Right cardiac atrium (tissue), 5 donors: ENCODE results near the gene CERS5. TPM values are rescaled to one million over a fixed set of nuclear protein-coding genes. Genes with fewer than 3 reads are reported as not detected.

Experiments
- ATAC-seq, 2 donors: fragments of 200-7000 bp; cut with Tn5 transposase; one replicate each; pipeline versions ENCODE4 v1.8.0 to v1.9.1; 2020; ENCODE audit warnings: moderate library complexity in 2 of 2, mild to moderate bottlenecking in 1 of 2
- DNase-seq, 3 donors: peaks; one replicate each; pipeline ENCODE4 v3.0.0-alpha.2; 2020
- H3K27ac ChIP-seq: one replicate; pipeline ENCODE4 v1.5.1; 2013; ENCODE audit warnings: mild to moderate bottlenecking, low read length, control low read depth, moderate library complexity
- H3K27me3 ChIP-seq: one replicate; pipeline ENCODE4 v1.6.1; 2013; ENCODE audit not compliant: control insufficient read depth, insufficient read depth
- H3K4me1 ChIP-seq: one replicate; pipeline ENCODE4 v1.6.1; 2013; ENCODE audit warnings: low read length; ENCODE audit not compliant: control insufficient read depth, insufficient read depth
- H3K4me3 ChIP-seq: one replicate; pipeline ENCODE4 v1.5.1; 2013; ENCODE audit warnings: low read length, control low read depth
- H3K9me3 ChIP-seq: one replicate; pipeline ENCODE4 v1.6.1; 2013; ENCODE audit warnings: low read length; ENCODE audit not compliant: control insufficient read depth
- WGBS: extraction: QIAGEN DNeasy Blood & Tissue Kit; methylation state at CpG from one replicate; pipeline ENCODE4 v1.1.7; 2013; 5-methylcytosine and 5-hydroxymethylcytosine counted together
- intact Hi-C, 4 donors: fragments of 100-400 bp; cut with DNase I; formaldehyde crosslinking; loops; one replicate each; pipeline versions ENCODE4 v1.11.0 to v1.14.0; 2022 to 2023
- polyA plus RNA-seq: library from polyadenylated mRNA; stranded (reverse); fragments of 200-250 nt; gene quantifications from one replicate; pipeline ENCODE4 v1.2.3, GENCODE V29; 2013
- total RNA-seq, 4 donors: library from RNA; stranded (reverse); fragmentation: NEBNext Ultra II Directional; extraction: Animal tissue kit (Norgen Biotek cat#: 25700); gene quantifications; one replicate each; pipeline ENCODE4 v1.2.1, GENCODE V29; 2021
- donor health status: healthy with polysubstance abuse.
- donor health status: DM: no; HTN: yes; CAD: no.
- donor health status: DM: no; HTN: no; CAD: no.
- donor health status: DM: no; HTN: yes; CAD: no; lungs with severe emphysema.
- donor health status: DM: yes; HTN: yes; CAD: no.

The CERS5 gene
- total and polyA plus RNA-seq, 5 donors = 14.0 to 18.8 (median 16.8) TPM

DNA sequence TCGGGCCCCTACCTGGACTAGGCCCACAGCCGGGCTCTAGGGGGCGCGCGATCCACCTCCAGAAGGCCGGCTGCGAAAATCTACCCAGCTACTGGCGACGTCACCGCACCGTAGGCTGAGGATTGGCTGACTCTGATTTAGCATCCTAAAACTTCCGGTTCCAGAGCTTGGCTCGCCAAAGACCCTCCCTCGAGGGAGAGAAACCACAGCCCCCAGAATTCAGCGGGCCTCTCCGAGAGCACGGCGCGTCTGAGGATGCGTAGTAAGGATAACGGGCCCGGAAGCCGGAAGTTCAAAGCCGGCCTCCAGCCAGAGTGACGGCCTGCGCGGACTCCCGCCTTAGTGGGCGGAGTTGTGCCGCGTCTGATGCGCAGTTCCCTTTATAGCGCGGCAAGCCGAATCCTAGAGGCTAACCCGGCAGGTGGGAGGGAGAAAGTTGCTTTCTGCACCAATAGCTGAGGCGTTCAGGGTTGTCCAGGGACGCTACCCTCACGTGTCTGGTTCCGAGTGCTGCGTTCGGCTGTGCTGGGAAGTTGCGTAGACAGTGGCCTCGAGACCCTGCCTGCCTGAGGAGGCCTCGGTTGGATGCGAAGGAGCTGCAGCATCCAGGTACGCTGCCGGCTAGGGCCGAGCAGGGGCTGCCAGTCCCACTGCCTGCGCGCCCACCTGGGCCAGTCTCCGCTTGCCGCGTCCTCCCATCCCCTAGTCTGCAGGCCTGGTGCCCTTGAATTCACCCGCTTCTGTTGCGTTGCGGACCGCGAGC lies 55.3 kb downstream of the CERS5 start, which contains the start of gene COX14:
TSS of gene COX14 (plus strand) at position 544 of the 763 bp plus-strand sequence. CDS start 7,808 bp downstream, outside the sequence.
- intact Hi-C loops = loop anchor here in 1 of 4 donors (10.0 kb wide), 1 partner anchor 53 kb away; the partner anchor contains the start of gene CERS5
- peaks cover 2% of the 10 kb centered on the region for H3K4me1 ChIP-seq
- H3K9me3 ChIP-seq = no peaks in the 10 kb centered on the region
- peak within 1 kb of the TSS; percentile 94 for H3K27ac ChIP-seq
- peak; percentile 93 for ATAC-seq
- peak within 1 kb of the TSS; percentile 73 for H3K4me3 ChIP-seq
- H3K27me3 ChIP-seq = no peaks in the 10 kb centered on the region
- under 1% methylated on average over 59 of the region's 59 CpGs for WGBS
- DNase-seq = peak; percentile 99

DNA sequence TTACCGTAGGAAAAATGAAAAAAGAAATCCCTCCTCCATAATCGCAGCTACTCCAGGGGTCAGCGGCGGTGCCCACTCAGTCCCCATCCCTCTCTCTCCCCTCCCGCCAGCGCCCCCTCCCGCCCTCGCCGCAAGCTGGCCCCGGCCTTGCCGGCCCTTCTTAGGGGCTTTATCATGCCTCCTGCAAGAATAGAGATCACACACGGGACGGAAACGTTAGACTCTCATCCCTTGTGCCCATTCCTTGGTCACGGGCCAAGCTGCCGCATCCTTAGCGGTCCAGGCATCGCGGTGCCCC lies 55.8 kb downstream of the CERS5 start:
- Histone ChIP-seq H3K4me3 (peak overlapping the region; percentile 9), H3K27ac (peak overlapping the region; percentile 94), H3K27me3 (no peaks in the 10 kb centered on the region), H3K4me1 (peaks cover 2% of the 10 kb centered on the region), H3K9me3 (no peaks in the 10 kb centered on the region)
- ATAC-seq (peak; percentile 2 to 3), DNase-seq (no peak)
- WGBS = 6% methylated on average over 19 of the region's 19 CpGs
- intact Hi-C loops = loop anchor here in 1 of 4 donors (10.0 kb wide), 1 partner anchor 53 kb away; the partner anchor contains the start of gene CERS5

DNA sequence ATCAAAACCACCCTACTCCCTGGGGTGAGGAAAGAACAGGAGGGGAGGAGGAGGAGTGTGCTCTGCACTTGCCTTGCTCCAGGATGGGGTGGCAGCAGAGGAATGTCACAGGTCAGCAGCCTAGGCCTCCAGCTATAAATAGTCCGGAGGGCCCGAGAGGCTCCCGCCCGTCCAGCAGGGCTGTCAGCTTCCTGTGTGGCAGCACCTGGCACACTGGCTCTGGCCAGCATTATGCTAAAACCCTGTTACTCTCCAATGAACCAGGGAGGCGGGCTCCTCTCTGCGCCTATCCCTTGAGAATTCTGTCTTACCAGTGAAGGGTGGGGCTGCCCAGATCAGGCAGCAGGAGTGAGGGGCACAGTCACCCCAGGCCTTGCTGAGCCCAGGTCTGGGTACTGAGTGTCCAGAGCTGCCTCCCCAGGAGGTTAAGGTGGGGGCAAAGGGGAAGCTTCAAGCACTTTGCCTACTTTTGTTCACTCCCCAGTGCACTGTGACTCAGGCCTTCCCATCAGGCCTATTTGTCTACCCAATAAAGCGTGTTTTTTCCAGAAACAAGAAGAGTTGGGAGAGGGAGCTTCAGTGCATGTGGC lies 56.3 kb downstream of the CERS5 start:
- ATAC-seq (peak; percentile 31 to 50), DNase-seq (peak; percentile 69 to 87 (median 85))
- Histone ChIP-seq H3K27me3 (no peaks in the 10 kb centered on the region), H3K4me3 (no peak overlapping the region), H3K4me1 (peaks cover 2% of the 10 kb centered on the region), H3K9me3 (no peaks in the 10 kb centered on the region), H3K27ac (peak overlapping the region; percentile 94)
- intact Hi-C loops = loop anchor here in 1 of 4 donors (10.0 kb wide), 1 partner anchor 54 kb away; the partner anchor contains the start of gene CERS5
- WGBS = 30% methylated on average over 7 of the region's 7 CpGs

DNA sequence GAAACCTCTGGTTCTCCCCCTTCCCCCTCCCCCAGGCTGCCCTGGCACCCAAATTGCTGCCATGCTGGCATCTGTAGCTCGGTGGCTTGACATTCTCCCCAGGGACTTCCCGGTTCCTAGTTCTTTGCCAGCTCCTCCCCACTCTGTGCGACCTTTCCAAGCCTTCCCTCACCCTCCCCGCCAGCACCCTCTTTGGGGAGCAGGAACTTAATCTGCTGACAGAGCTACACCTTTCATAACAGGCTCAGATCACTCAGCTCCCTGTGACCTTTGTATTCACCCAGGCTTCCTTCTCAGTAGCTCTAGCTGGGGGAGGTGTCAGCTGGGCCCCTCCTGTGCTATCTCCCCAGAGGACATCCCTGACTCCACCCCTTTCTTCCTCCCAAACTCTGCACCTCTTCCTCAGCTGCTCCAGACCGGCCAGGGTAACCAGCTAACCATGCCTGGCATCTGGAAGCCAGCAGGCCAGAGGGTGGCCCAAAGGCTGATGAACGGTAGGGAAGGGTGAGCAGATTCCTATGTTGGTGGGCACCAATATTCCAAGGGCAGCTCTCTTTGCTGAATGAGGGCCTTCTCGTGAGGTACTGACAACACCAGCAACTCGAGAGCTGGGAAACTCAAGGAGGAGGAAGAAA lies 56.9 kb downstream of the CERS5 start:
- intact Hi-C loops = loop anchor here in 1 of 4 donors (10.0 kb wide), 1 partner anchor 55 kb away; the partner anchor contains the start of gene CERS5
- H3K27ac ChIP-seq = peak overlapping the region; percentile 94
- no peaks in the 10 kb centered on the region for H3K27me3 ChIP-seq
- H3K4me3 ChIP-seq = no peak overlapping the region
- ATAC-seq = peak; percentile 0 to 1
- H3K4me1 ChIP-seq = peaks cover 3% of the 10 kb centered on the region
- peak; percentile 57 to 72 (median 69) for DNase-seq
- no peaks in the 10 kb centered on the region for H3K9me3 ChIP-seq
- WGBS = 40% methylated on average over 8 of the region's 8 CpGs

DNA sequence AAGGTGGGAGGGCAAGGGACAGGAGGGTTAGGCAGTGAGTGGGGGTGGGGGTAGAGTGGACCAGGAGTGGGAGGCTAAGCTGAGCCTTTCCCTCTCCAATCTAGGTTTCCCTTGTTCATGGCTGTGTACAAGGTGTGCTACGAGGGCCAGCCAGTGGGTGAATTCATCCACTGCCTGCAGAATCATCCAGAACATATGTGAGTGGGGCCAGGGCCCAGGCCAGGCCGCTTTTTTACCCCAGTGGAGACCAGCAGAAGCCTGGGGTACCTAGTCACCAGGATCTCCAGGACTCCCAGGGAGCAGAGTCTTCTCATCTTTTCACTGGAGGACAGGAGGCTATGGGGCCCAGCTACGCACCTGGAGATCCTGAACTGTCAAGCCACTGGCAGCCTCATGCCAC lies 57.9 kb downstream of the CERS5 start:
- ATAC-seq (no peak), DNase-seq (no peak)
- peak overlapping the region; percentile 94 for H3K27ac ChIP-seq
- no peaks in the 10 kb centered on the region for H3K9me3 ChIP-seq
- intact Hi-C loops = no loop called here
- H3K27me3 ChIP-seq = no peaks in the 10 kb centered on the region
- H3K4me1 ChIP-seq = peaks cover 4% of the 10 kb centered on the region
- H3K4me3 ChIP-seq = no peak overlapping the region
- WGBS = 95% methylated on average over 3 of the region's 3 CpGs

DNA sequence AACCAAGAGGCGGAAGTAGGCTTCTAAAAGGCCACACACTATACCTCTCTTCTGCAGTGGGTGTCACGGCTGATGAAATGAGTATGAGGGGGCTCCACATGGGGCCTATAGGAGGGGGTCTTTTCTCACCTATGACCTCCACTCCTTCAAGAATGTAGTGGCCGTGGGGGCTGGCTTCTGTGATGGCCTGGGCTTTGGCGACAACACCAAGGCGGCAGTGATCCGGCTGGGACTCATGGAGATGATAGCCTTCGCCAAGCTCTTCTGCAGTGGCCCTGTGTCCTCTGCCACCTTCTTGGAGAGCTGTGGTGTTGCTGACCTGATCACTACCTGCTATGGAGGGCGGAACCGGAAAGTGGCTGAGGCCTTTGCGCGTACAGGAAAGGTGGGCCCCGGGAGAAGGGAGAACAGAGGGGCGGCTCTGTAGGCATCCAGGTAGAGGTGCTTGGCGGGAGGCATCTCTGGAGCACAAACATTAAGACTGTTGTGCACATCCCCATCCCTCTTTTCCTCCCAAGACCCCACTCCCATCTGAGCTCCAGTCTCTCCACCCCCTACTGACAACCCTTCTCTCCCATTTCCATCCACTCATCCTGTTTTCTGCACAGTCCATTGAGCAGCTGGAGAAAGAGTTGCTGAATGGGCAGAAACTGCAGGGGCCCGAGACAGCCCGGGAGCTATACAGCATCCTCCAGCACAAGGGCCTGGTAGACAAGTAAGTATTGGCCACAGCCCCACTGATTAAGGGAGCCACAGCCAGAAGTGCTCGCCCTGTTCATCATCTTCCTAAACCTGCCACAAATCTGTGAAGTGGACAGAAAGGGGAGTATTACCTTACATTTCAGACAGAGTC lies 59.5 kb downstream of the CERS5 start:
- WGBS = 93% methylated on average over 17 of the region's 17 CpGs
- ATAC-seq (no peak), DNase-seq (no peak)
- intact Hi-C loops = no loop called here
- H3K27ac ChIP-seq = no peak overlapping the region
- H3K27me3 ChIP-seq = no peaks in the 10 kb centered on the region
- H3K4me3 ChIP-seq = no peak overlapping the region
- no peaks in the 10 kb centered on the region for H3K9me3 ChIP-seq
- H3K4me1 ChIP-seq = peaks cover 4% of the 10 kb centered on the region

DNA sequence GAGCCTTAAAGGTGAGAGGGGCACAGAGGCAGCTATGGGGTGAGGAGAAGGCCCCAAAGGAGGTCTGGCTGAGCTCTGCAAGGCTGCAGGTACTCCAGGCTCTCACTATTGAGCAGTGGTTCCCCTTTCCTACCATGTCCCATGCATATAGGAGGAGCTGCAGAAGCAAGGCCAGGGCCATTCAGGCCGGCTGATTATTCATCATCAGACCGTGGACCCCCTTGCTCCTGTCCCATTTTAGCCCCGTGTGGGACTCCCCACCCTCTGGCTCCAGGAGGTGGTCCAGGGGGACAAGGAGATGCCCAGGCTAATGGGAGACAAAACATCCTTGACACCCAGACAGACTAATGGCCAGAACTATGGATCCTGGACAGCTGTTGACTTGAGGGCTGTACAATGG lies 60.3 kb downstream of the CERS5 start:
- ATAC-seq = no peak
- Histone ChIP-seq H3K4me1 (peaks cover 4% of the 10 kb centered on the region), H3K4me3 (no peak overlapping the region), H3K27me3 (no peaks in the 10 kb centered on the region), H3K9me3 (no peaks in the 10 kb centered on the region), H3K27ac (no peak overlapping the region)
- no peak for DNase-seq
- WGBS = 79% methylated on average over 3 of the region's 3 CpGs
- intact Hi-C loops = no loop called here

DNA sequence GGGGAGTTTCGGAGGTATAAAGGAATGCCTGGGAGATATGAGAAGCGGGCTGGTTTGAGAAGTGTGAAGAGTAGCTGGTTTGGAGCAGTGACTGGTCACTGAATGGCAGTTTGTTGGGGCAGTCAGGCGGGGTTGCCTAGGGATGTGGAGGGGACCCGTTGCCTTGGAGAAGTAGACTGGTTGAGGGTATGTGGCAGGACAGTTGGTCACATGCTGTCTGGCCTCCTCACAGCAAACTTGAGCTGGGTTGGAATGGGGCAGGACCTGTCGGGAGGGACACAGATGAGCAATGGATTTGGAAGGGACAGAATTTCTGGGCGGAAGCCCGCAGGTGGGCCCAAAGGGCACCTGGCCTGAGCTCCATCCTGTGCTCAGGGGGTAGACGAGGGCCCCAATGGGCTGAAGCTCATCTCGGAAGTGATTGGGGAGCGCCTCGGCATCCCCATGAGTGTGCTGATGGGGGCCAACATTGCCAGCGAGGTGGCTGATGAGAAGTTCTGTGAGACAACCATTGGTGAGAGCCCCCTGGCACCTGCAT lies 61.2 kb downstream of the CERS5 start:
- intact Hi-C loops = no loop called here
- no peak for ATAC-seq
- H3K27me3 ChIP-seq = no peaks in the 10 kb centered on the region

DNA sequence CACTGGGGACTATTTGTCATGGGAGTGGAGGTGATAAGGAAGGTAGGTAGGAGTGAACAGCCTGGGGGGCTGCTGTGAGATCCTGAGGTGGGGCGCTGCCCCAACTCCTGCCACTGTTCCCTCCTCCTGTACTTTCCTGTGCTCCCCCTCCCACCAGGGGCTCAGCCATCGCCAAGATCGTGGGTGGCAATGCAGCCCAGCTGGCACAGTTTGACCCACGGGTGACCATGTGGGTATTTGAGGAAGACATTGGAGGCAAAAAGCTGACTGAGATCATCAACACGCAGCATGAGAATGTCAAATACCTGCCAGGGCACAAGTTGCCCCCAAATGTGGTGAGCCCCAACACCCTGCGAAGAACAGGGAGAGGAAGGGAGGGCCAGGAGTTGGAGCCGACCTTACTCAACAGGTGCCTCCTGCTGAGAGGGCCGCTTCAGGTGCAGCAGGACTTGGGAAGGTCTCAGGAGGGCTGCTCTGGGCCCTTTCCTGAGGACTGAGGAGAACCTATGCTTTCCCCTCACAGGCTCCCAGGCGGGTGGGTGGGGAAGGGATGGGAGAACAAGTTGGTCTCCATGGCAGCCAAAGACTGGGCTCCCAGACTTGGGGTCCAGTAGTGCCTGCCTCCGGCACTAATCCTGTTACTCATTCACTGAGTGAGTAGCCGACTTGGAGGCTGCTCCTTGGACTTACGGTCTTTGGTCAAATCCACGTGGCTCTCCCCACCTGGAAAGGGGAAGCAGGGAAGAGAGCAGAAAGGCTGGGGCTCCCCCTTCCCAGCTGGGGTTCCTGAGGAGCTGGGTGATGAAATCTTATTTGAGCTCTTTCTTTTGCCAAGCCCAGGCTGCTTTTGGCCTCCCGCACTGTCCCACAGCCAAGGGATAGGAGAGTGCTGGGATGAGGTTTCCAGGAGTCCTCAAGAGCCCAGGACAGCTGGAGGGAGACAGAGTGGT lies 62.5 kb downstream of the CERS5 start:
- Histone ChIP-seq H3K4me1 (peaks cover 2% of the 10 kb centered on the region), H3K27ac (no peak overlapping the region), H3K9me3 (no peaks in the 10 kb centered on the region), H3K27me3 (no peaks in the 10 kb centered on the region), H3K4me3 (no peak overlapping the region)
- ATAC-seq (peak in 1 of 2 donors; percentile 2), DNase-seq (peak in 1 of 3 donors; percentile 66)
- intact Hi-C loops = no loop called here
- 75% methylated on average over 14 of the region's 14 CpGs for WGBS

More for the DNA sequence above, 61.2 kb downstream of the CERS5 start:
- Histone ChIP-seq H3K4me3 (no peak overlapping the region), H3K4me1 (peaks cover 4% of the 10 kb centered on the region), H3K27ac (no peak overlapping the region), H3K9me3 (no peaks in the 10 kb centered on the region)
- no peak for DNase-seq
- 90% methylated on average over 12 of the region's 12 CpGs for WGBS
